ENCODE results near the gene OXA1L. TPM values are rescaled to one million over a fixed set of nuclear protein-coding genes. Genes with fewer than 3 reads are reported as not detected.
"Not testable (repeated sequence)": the region's sequence is repeated elsewhere in the genome, so short reads cannot be mapped to it uniquely, and the experiment has no call there.

Gene OXA1L
- total RNA-seq, 1 experiment from 2014 or later: 71.3 TPM

DNA sequence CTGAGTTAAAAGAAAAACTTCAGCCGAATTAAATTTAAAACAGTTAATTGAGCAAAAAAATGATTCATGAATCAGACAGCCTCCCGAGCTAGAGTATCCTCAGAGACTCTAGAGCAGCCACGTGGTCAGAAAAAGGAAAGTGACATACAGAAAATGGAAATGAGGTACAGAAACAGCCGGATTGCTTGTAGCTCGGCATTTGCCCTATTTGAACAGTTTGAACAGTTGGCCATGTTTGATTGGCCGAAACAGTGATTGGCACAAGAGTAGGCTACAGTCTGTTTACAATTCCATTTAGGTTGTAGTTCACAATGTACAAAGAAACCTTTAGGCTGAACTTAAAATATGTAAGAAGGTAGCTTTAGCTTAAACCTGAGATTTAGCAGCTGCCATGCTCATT lies 12.9 kb upstream of the OXA1L start:
- BruUV-seq (replicated peaks): no TSS peak
- TF ChIP-seq, protein P1, sequence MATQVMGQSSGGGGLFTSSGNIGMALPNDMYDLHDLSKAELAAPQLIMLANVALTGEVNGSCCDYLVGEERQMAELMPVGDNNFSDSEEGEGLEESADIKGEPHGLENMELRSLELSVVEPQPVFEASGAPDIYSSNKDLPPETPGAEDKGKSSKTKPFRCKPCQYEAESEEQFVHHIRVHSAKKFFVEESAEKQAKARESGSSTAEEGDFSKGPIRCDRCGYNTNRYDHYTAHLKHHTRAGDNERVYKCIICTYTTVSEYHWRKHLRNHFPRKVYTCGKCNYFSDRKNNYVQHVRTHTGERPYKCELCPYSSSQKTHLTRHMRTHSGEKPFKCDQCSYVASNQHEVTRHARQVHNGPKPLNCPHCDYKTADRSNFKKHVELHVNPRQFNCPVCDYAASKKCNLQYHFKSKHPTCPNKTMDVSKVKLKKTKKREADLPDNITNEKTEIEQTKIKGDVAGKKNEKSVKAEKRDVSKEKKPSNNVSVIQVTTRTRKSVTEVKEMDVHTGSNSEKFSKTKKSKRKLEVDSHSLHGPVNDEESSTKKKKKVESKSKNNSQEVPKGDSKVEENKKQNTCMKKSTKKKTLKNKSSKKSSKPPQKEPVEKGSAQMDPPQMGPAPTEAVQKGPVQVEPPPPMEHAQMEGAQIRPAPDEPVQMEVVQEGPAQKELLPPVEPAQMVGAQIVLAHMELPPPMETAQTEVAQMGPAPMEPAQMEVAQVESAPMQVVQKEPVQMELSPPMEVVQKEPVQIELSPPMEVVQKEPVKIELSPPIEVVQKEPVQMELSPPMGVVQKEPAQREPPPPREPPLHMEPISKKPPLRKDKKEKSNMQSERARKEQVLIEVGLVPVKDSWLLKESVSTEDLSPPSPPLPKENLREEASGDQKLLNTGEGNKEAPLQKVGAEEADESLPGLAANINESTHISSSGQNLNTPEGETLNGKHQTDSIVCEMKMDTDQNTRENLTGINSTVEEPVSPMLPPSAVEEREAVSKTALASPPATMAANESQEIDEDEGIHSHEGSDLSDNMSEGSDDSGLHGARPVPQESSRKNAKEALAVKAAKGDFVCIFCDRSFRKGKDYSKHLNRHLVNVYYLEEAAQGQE (IDR thresholded peaks at IDR 0.05; ENCODE audit: insufficient read depth in 1 of 2, low read depth in 2 of 2, low read length in 1 of 2): no peak
- no peak for TF ChIP-seq POLR2AphosphoS5 (IDR thresholded peaks at IDR 0.05; ENCODE audit: low read depth, low read length)
- TF ChIP-seq SIN3A (IDR thresholded peaks at IDR 0.05; ENCODE audit: borderline replicate concordance, insufficient read depth, low read depth, low read length): no peak
- TF ChIP-seq, protein P2, sequence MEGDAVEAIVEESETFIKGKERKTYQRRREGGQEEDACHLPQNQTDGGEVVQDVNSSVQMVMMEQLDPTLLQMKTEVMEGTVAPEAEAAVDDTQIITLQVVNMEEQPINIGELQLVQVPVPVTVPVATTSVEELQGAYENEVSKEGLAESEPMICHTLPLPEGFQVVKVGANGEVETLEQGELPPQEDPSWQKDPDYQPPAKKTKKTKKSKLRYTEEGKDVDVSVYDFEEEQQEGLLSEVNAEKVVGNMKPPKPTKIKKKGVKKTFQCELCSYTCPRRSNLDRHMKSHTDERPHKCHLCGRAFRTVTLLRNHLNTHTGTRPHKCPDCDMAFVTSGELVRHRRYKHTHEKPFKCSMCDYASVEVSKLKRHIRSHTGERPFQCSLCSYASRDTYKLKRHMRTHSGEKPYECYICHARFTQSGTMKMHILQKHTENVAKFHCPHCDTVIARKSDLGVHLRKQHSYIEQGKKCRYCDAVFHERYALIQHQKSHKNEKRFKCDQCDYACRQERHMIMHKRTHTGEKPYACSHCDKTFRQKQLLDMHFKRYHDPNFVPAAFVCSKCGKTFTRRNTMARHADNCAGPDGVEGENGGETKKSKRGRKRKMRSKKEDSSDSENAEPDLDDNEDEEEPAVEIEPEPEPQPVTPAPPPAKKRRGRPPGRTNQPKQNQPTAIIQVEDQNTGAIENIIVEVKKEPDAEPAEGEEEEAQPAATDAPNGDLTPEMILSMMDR (IDR thresholded peaks at IDR 0.05): no peak
- TF ChIP-seq TCF7L2 (IDR thresholded peaks at IDR 0.05; ENCODE audit: low read depth, low read length): no peak
- H3K27me3 ChIP-seq (ENCODE audit: control insufficient read depth, insufficient read depth, low read length): no peaks in the 10 kb centered on the region
- POLR2A ChIA-PET: interaction anchor here (0.6 kb wide), 1 partner anchor 159 kb away, joined by 6 read pairs; no protein-coding TSS in a partner anchor
- H3K36me3 ChIP-seq (ENCODE audit: control insufficient read depth, insufficient read depth, low read length): no peaks in the 10 kb centered on the region
- in situ Hi-C loops (cut with HindIII; ENCODE audit: low pct_unique_long_range_greater_than_20kb, low sequenced_read_pairs): no loop called here
- H3K4me1 ChIP-seq (ENCODE audit: control insufficient read depth, insufficient read depth, low read length): no peaks in the 10 kb centered on the region
- H3K4me3 ChIP-seq (ENCODE audit: low read depth in 2 of 2, low read length in 2 of 2): no peak overlapping the region
- intact Hi-C loops (cut with micrococcal nuclease; ENCODE audit: unreplicated experiment): no loop called here
- no peak overlapping the region for H3K27ac ChIP-seq (ENCODE audit: low read length)
- CTCF ChIA-PET: no interaction called here
- DNase-seq (ENCODE audit: low read depth, low spot score) (no peak), ATAC-seq (no peak)
- no peaks in the 10 kb centered on the region for H3K9me3 ChIP-seq (ENCODE audit: control insufficient read depth, insufficient read depth, low read depth, low read length)

DNA sequence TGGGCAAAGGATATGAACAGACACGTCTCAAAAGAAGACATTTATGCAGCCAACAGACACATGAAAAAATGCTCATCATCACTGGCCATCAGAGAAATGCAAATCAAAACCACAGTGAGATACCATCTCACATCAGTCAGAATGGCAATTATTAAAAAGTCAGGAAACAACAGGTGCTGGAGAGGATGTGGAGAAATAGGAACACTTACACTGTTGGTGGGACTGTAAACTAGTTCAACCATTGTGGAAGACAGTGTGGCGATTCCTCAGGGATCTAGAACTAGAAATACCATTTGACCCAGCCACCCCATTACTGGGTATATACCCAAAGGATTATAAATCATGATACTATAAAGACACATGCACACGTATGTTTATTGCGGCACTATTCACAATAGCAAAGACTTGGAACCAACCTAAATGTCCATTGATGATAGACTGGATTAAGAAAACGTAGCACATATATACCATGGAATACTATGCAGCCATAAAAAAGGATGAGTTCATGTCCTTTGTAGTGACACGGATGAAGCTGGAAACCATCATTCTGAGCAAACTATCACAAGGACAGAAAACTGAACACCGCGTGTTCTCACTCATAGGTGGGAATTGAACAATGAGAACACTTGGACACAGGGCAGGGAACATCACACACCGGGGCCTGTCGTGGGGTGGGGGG lies 8.4 kb upstream of the OXA1L start:
- H3K27me3 ChIP-seq (ENCODE audit: control insufficient read depth, insufficient read depth, low read length); BruUV-seq (replicated peaks); H3K4me1 ChIP-seq (ENCODE audit: control insufficient read depth, insufficient read depth, low read length); H3K4me3 ChIP-seq (ENCODE audit: low read depth in 2 of 2, low read length in 2 of 2); H3K27ac ChIP-seq (ENCODE audit: low read length); ATAC-seq; DNase-seq (ENCODE audit: low read depth, low spot score); H3K36me3 ChIP-seq (ENCODE audit: control insufficient read depth, insufficient read depth, low read length); POLR2A ChIA-PET; intact Hi-C loops (cut with micrococcal nuclease; ENCODE audit: unreplicated experiment); CTCF ChIA-PET; H3K9me3 ChIP-seq (ENCODE audit: control insufficient read depth, insufficient read depth, low read depth, low read length); in situ Hi-C loops (cut with HindIII; ENCODE audit: low pct_unique_long_range_greater_than_20kb, low sequenced_read_pairs): not testable (repeated sequence)

DNA sequence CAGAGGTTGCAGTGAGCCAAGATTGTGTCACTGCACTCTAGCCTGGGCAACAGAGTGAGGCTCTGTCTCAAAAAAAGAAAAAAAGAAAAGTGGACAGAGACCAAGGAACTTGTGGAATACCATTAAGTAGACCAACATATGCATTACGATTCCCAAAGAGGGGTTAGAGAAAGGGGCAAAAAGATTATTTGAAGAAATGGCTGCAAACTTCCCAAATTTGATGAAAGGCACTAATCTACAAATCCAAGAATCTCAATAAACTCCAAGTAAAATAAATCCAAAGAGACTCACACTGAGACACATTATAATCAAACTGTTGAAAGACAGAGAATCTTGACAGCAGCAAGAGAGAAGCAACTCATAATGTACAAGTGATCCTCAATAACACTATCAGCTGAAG lies 4.8 kb upstream of the OXA1L start:
- BruUV-seq (replicated peaks): no TSS peak
- ATAC-seq: no peak
- Histone ChIP-seq H3K4me1 (ENCODE audit: control insufficient read depth, insufficient read depth, low read length) (no peaks in the 10 kb centered on the region), H3K27ac (ENCODE audit: low read length) (no peak overlapping the region), H3K9me3 (ENCODE audit: control insufficient read depth, insufficient read depth, low read depth, low read length) (no peaks in the 10 kb centered on the region), H3K4me3 (ENCODE audit: low read depth in 2 of 2, low read length in 2 of 2) (no peak overlapping the region), H3K36me3 (ENCODE audit: control insufficient read depth, insufficient read depth, low read length) (no peaks in the 10 kb centered on the region; the same call in 1 of the 2 replicates), H3K27me3 (ENCODE audit: control insufficient read depth, insufficient read depth, low read length) (no peaks in the 10 kb centered on the region)
- DNase-seq (ENCODE audit: low read depth, low spot score): no peak
- in situ Hi-C loops (cut with HindIII; ENCODE audit: low pct_unique_long_range_greater_than_20kb, low sequenced_read_pairs) (no loop called here), intact Hi-C loops (cut with micrococcal nuclease; ENCODE audit: unreplicated experiment) (no loop called here)
- ChIA-PET CTCF (no interaction called here), POLR2A (interaction anchor here (0.6 kb wide), 1 partner anchor 115 kb away, joined by 4 read pairs; no protein-coding TSS in a partner anchor)
- TF ChIP-seq, protein P2 (IDR thresholded peaks at IDR 0.05): no peak
- TF ChIP-seq POLR2AphosphoS5 (IDR thresholded peaks at IDR 0.05; ENCODE audit: low read depth, low read length) (no peak), TCF7L2 (IDR thresholded peaks at IDR 0.05; ENCODE audit: low read depth, low read length) (no peak), SIN3A (IDR thresholded peaks at IDR 0.05; ENCODE audit: borderline replicate concordance, insufficient read depth, low read depth, low read length) (no peak)
- TF ChIP-seq, protein P1 (IDR thresholded peaks at IDR 0.05; ENCODE audit: insufficient read depth in 1 of 2, low read depth in 2 of 2, low read length in 1 of 2): no peak

Data from Panc1 (cell line).